ENCODE results near the gene TMEM150A.
"Not testable (repeated sequence)": the region's sequence is repeated elsewhere in the genome, so short reads cannot be mapped to it uniquely, and the experiment has no call there.

TMEM150A gene

DNA sequence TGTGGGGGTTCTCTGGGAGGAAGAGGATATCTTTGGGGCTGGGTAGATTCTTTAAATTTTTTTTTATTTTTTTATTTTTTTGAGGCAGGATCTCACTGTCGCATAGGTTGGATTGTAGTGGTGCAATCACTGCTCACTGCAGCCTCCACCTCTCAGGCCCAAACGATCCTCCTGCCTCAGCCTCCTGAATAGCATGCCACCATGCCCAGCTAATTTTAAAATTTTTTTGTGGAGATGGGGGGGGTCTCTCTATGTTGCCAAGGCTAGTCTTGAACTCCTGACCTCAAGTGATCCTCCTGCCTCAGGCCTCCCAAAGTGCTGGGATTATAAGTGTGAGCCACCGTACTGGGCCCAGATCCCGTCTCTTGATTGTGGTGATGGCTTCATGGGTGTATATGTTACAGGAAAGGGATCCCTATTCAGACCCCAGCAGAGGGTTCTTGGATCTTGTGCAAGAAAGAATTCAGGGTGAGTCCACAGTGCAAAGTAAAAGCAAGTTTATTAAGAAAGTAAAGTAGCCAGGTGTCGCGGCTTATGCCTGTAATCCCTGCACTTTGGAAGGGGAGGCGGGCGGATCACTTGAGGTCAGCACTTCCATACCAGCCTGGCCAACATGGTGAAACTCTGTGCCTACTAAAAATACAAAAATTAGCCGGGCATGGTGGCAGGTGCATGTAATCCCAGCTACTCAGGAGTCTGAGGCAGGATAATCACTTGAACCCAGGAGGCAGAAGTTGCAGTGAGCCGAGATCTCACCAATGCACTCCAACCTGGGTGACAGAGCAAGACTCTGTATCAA, 11.4 kb upstream of the TMEM150A start:
- no peak for DNase-seq (ENCODE audit: low read depth in 1 of 2, low spot score in 1 of 2)

- peak; percentile 68 to 80 for DNase-seq (ENCODE audit: low read depth in 1 of 2, low spot score in 1 of 2)
These were observed 9.4 kb upstream of the TMEM150A start, which contains the start of gene C2orf68 for GRCh38 chr2:85611705-85612587. Gene C2orf68 (minus strand): TSS chr2:85612066. CDS start chr2:85611984, 82 bp downstream.

- DNase-seq (ENCODE audit: low read depth in 1 of 2, low spot score in 1 of 2): no peak
These were observed 8.8 kb upstream of the TMEM150A start for GRCh38 chr2:85611217-85611704.

DNA sequence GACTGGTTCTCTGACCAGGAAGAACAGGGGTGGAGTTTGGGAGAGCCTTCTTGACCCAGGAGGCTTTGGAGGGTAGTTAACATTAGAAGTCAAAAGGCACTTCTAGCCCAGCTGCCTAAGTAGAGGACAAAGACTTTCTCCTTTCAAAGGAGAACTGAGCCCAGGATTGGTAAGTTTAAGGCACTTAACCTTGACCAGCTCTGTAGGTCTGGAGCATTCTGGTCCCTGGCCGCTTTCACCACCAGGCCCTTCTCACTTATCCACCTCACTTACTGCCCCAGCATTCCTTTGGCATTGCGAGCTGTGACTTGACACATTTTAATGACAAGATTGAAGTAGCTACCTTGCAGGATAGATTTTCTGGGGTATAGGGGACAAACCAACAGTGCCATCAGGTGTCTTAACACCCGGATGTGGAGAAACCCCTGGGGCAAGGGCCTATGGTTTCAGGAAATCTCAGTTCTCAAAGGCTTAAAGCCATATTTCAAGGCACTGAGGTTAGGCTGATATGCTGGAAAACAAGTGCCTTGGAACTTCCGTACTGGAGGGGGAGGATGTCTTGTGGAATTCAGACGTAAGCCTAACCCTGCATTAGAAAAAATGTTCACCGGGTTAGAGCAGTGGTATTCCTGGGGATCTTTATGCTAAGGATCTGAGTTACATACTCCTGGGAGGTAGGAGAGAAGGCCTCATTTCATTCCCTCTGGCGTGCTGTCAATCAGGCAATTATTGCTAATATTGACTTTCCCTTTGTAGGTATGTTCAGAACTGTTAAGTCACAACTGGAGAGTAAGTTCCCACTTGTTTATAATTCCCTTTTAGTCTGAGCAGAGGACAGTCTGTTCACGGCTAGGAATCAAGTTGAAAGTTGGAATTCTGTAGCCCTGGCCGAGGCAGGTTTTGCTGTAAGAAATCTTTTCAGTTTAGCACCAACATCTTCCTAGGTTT, 5.0 kb upstream of the TMEM150A start:
- no peak for DNase-seq (ENCODE audit: low read depth in 1 of 2, low spot score in 1 of 2)

DNA sequence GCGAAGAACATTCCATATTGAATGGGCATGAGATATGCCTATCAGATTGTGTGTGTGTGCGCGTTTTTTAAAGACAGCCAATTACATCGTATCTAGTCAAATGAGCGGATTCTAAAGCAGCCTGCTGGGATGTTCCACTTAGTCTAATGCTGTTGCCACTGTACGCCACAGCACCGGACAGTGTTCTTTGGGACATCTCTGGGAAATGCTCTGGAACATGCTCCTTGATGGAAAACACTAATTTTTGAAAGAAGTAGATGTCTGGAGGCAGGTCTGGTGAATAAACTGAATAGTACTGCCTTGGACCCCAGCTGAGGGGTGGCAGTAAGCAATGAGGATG, 3.6 kb upstream of the TMEM150A start:
- no peak for DNase-seq (ENCODE audit: low read depth in 1 of 2, low spot score in 1 of 2)

GRCh38 chr2:85605406-85606115, 3.1 kb upstream of the TMEM150A start:
- DNase-seq (ENCODE audit: low read depth in 1 of 2, low spot score in 1 of 2): no peak

DNA sequence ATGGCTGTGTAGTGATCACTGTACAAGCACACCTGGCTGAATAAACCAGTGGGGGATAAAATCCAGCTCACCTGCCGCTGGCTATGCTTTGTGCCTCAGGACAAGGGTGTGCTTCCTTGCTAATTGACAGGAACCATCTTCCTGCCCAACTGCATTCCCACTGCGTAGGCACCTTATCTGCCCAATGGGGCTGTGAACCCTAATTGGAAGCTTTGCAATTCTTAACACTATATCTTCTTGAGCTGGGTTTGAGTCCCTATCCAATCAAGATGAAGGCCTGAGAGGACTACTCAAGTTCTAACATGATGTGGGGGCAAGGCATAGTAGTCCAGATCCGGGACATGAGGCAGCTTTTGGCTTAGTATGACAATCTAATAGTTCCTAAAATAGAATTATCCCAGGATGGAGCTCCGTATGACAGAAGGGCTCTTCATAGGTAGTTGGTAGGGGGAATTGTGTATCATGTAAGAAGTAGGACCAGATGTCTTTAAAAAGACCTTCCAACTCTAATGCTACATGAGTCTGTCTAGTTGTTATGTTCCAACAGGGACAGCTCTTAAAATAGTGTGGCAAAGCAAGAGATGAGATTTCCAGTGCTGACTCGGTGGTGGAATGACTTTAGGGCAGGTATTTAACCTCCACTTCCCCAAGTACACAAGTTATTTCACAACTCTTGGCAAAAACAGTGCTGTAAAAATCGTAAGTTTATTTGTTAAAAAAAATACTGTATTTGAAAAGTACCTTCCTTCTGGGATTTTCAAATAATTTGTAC, 2.3 kb upstream of the TMEM150A start:
- no peak for DNase-seq (ENCODE audit: low read depth in 1 of 2, low spot score in 1 of 2)

GRCh38 chr2:85604133-85604444, 1.6 kb upstream of the TMEM150A start:
- not testable (repeated sequence) for DNase-seq (ENCODE audit: low read depth in 1 of 2, low spot score in 1 of 2)

DNA sequence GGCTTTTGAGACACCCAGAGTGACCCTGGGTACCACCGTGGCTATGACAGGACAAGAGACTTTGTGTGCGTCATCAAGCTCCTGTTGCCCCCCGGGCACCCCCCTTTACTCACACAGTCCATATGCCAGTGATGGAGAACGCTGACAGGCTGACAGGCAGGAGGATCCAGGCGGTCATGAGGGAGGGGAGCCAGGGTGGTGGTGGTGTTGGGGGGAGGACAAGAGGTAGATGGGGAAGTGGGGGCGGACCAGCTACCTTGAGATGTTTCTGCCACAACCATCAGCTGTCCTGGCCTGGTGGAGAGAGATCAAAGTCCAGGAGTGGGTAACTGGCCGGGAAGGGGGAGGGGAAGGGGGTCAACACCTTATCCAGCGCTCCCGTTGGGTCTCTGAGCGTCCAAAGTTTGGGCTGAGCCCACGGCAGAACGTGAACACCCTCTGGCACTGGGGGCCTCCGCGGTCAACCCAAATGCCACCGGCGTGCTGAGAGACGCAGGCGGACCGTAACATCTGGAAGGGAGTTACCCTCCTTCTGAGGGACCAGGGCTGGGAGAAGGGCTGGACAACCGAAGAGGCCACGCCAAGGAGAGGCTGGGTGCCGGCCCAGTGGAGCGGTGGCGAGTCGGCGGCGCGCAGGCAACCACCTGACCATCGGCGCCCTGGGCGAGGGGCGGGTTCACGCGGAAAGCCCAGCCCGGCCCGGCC, 575 bp downstream of the TMEM150A start:
- no peak for DNase-seq (ENCODE audit: low read depth in 1 of 2, low spot score in 1 of 2)

GRCh38 chr2:85600951-85601770, 1.3 kb downstream of the TMEM150A start:
- no peak for DNase-seq (ENCODE audit: low read depth in 1 of 2, low spot score in 1 of 2)

DNA sequence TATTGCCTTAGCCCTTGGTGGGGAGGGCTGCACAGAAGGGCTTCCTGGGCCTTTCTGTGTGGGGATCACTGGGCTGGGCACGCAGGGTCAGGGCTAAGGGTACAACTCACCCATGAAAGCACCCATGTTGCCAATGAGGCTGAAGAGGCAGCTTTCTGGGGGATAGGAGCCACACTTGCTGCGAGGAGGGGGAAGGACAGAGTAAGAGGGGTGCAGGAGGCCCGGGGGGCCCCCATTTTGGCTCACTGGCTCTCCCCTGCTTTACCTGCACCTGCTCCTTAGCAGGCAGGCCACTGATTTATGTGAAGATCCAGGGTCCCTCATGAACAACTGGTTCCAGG, 2.3 kb downstream of the TMEM150A start:
- DNase-seq (ENCODE audit: low read depth in 1 of 2, low spot score in 1 of 2): no peak

GRCh38 chr2:85599468-85600234, 2.8 kb downstream of the TMEM150A start:
- no peak for DNase-seq (ENCODE audit: low read depth in 1 of 2, low spot score in 1 of 2)

DNA sequence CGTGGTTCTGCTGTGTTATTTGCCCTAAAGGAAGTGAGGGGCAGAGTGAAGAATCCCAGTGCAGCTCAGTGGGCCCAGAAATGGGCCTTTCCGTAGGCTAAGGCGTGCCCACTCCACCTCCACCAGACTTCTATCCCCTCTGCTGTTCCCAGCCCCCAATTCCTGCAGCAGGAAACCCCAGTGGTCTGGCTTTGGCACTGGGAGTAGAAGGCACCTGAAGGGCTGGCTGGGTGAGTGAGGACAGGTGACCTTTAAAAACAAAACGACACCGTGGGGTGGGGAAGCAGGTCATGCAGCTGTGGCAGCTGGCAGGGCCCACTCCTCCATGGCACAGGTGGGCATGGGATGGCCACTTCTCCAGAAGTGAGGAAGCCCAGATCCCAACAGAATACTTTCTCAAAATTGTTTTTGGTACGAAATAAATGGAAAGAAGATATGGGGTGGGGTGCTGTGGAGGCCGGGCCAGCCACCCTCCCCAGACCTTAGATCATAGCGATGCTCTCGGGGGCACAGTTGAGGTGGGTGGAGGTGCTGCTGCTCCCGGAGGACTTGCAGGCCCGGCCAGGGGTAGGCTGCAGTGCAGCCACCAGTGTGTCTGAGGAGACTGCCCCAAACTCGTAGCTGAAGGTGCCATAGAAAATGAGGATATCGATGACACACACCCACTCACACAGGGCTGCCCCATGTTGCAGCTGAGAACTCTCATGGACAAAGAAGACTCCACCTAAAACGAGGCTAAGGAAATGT, 3.7 kb downstream of the TMEM150A start:
- no peak for DNase-seq (ENCODE audit: low read depth in 1 of 2, low spot score in 1 of 2)

- DNase-seq (ENCODE audit: low read depth in 1 of 2, low spot score in 1 of 2): no peak
These were observed 5.3 kb downstream of the TMEM150A start for GRCh38 chr2:85597241-85597640.

DNA sequence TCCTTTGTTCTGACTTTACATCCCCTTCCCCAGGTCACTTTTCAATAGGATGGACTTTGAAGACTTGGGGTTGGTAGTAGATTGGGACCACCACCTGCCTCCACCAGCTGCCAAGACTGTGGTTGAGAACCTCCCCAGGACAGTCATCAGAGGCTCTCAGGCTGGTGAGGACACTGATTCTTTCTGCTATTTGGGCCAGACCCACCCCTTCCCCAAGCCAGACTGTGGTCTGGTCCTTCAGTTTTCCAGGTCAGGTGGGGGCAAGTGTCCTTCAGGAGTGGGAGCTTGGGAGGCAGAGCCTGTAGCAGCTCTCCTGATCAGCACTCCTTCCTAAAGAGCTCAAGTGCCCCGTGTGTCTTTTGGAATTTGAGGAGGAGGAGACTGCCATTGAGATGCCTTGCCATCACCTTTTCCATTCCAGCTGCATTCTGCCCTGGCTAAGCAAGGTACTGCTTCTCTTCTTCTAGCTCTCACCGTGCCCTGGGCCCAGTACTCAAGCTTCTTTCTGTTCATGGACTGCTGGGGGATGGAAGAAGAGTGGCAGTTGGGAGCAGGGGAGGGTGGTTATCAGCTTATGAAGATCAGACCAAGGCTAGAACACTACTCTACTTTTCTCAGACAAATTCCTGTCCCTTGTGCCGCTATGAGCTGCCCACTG, 5.9 kb downstream of the TMEM150A start:
- no peak for DNase-seq (ENCODE audit: low read depth in 1 of 2, low spot score in 1 of 2)

GRCh38 chr2:85596026-85596333, 6.5 kb downstream of the TMEM150A start:
- no peak for DNase-seq (ENCODE audit: low read depth in 1 of 2, low spot score in 1 of 2)
